Kidney glomerular epithelial cell (primary cell): Measurements from ENCODE around the gene C7orf57.

Experiments used
- DNase-seq: peaks from one replicate; lab custom pipeline; 2025; lab: John Stamatoyannopoulos, UW

Gene C7orf57

DNA sequence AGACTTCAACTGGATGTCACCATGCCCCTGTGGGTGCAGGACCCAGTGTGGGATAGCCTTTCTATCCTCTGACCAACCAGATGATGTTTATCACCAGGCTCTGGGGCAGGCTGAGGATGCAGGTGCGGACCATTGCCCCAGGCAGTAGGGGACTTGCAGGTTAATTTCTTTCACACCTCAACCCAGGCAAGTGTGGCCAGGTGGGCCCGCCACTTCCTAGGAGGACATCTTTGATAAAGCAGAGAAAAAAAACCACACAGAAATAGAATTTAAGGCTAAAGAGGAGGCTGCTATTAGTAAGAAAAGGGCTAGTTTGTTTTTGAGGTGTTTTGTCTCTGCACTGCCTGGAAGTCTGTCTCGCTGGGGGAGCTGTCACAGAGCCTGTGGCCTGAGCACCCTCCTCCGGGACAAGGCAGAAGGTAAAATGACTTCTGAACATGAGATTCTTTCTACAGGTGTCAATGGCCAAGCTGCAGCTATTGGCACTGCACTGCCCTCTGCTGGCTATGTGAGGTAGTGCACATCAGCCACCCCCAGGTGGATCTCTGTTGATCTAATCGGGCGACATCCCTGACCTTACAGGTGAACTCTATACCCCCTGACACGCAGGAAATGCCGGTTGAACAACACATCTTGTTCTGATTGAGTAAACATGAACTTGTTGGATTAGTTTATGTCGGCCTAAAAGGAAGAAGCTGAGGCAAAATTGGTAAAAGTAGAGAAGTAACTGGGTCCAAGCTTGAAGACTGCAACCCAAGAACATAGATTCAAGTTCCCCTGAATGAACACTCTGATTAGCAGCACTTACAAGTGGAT is 74.7 kb downstream of the C7orf57 start:
- peak; percentile 57 for DNase-seq

- no peak for DNase-seq
Observed at GRCh38 chr7:48110868-48111267, 75.5 kb downstream of the C7orf57 start.
